ENCODE measurements around the gene DIP2C. TPM values are rescaled to one million over a fixed set of nuclear protein-coding genes. Genes with fewer than 3 reads are reported as not detected.

Gene DIP2C
- total RNA-seq, 1 donor from 2014 or later: 11.4 TPM

DNA sequence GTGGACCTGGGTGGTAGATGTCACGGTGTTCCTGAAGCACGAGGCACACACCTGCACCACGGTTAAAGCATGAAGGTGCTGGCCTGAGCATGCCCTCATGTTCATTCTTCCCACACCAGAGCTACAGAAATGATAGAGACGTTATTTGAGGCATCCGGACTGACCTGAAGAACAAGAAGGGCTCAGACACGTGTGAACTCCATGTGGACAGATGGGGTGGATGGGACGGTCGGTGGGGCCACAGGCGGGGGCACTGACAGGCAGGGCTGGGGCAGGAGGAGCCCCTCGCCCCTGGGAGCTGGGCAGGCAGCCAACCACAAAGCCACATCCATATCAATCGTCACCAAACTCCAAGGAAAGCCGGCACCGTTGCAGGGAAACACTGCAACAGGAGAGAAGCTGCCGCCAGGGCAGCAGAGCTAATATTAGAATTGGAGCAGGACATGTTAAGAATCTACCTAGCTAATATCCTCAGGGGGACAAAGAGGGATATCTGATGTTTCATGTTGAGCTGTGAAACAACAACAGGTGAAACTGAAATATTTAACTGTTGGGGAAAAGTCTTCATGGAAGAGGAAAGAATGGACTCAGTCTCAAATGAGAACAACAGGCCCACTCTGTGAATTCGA, 37.8 kb upstream of the DIP2C start:
- TF ChIP-seq, protein P1, sequence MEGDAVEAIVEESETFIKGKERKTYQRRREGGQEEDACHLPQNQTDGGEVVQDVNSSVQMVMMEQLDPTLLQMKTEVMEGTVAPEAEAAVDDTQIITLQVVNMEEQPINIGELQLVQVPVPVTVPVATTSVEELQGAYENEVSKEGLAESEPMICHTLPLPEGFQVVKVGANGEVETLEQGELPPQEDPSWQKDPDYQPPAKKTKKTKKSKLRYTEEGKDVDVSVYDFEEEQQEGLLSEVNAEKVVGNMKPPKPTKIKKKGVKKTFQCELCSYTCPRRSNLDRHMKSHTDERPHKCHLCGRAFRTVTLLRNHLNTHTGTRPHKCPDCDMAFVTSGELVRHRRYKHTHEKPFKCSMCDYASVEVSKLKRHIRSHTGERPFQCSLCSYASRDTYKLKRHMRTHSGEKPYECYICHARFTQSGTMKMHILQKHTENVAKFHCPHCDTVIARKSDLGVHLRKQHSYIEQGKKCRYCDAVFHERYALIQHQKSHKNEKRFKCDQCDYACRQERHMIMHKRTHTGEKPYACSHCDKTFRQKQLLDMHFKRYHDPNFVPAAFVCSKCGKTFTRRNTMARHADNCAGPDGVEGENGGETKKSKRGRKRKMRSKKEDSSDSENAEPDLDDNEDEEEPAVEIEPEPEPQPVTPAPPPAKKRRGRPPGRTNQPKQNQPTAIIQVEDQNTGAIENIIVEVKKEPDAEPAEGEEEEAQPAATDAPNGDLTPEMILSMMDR (conservative IDR thresholded peaks at IDR 0.05; ENCODE audit: low read depth, low read length): no peak
- H3K4me3 ChIP-seq (ENCODE audit: low read depth, low read length): no peak overlapping the region
- DNase-seq (ENCODE audit: low read depth): no peak

DNA sequence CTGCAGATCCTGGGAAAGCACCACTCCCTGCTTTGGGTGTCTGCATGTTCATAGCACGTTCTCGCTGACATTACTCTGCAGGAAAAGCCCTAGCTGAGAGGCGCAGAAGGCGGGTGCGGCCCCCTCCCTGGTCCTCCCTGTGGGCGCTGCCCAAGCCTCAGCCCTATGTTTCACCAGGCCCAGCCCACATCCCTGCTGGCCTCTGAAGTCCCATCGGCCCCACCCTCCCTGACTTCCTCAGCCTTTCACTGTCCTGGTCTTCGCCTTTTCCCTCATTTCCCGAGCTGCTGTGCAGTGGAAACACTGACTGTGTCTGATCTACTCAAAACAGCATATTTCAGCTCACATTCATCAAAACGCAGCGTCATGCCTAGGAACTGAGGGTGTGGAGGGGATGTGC, 36.3 kb upstream of the DIP2C start:
- no peak overlapping the region for H3K4me3 ChIP-seq (ENCODE audit: low read depth, low read length)
- no peak for DNase-seq (ENCODE audit: low read depth)
- TF ChIP-seq, protein P1 (conservative IDR thresholded peaks at IDR 0.05; ENCODE audit: low read depth, low read length): no peak

DNA sequence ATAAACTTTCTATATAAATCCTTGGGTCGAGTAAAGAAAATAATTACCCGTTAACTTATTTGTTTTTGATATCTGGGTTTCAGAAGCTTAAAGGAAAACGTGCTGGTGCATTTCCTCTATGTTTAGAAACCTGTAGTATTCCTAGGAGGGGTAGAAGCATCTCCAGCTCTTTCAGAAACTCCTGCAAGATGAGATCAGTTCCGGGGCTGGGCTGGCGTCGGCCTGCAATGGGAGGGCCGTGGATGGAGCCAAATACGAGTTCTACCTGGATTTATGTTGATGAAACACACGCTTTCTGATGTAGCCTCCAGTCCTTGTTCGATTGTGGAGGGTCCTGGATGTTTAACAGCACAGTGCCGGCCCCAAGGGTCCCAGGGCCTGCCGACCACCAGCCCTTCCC, 35.8 kb upstream of the DIP2C start:
- no peak overlapping the region for H3K4me3 ChIP-seq (ENCODE audit: low read depth, low read length)
- no peak for DNase-seq (ENCODE audit: low read depth)
- TF ChIP-seq, protein P1 (conservative IDR thresholded peaks at IDR 0.05; ENCODE audit: low read depth, low read length): no peak

DNA sequence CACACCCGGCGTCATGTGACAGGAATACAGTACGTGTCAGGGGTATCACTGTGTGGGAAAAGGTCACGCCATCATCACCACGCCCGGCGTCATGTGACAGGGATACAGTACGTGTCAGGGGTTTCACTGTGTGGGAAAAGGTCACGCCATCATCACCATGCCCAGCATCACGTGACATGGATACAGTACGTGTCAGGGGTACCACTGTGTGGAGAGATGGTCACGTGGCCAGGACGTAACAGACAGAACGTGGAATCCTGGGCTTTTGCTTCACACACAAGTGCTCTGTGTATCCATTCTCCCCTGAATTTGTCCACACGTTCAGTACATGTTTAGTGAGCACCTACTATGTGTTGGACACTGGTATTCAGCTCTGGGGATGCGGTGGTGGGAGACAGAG, 34.5 kb upstream of the DIP2C start:
- DNase-seq (ENCODE audit: low read depth): no peak
- TF ChIP-seq, protein P1 (conservative IDR thresholded peaks at IDR 0.05; ENCODE audit: low read depth, low read length): no peak
- no peak overlapping the region for H3K4me3 ChIP-seq (ENCODE audit: low read depth, low read length)

DNA sequence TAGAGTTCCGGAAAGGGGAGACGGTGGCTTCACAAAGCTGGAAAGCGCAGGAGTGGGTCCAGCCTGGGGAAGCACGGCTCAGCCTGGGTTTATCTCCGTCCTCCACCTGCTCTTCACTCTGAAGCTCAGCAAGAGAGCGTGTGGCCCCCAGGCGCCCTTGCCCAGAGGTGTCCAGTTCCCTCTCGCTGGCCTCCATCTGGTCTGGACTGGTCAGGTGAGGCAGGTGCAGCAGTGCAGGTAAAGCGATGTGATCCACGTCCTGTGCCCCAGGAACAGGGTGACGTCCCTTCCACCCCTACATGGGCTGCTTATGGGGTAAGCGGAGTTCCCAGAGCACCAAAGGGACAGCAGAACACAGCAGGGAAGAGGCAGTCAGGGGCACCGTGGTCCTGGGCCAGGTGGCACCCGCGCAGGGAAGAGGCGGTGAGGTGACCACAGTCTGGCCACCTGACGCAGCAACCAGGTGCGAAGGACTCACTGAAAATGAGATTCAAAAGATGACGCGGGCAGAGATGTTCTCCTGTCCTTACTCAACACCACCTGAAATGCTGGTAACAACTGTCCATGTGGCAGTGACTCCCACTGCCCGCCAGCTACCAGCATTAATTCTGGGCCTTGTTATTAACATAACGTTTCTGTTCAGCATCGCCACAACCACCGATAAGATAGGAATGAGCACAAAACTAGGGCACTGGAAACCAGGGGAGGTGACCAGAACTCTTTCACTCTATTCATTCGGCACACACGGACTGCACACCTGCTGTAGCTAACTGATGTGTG, 33.0 kb upstream of the DIP2C start:
- no peak for DNase-seq (ENCODE audit: low read depth)
- H3K4me3 ChIP-seq (ENCODE audit: low read depth, low read length): no peak overlapping the region
- TF ChIP-seq, protein P1 (conservative IDR thresholded peaks at IDR 0.05; ENCODE audit: low read depth, low read length): no peak

DNA sequence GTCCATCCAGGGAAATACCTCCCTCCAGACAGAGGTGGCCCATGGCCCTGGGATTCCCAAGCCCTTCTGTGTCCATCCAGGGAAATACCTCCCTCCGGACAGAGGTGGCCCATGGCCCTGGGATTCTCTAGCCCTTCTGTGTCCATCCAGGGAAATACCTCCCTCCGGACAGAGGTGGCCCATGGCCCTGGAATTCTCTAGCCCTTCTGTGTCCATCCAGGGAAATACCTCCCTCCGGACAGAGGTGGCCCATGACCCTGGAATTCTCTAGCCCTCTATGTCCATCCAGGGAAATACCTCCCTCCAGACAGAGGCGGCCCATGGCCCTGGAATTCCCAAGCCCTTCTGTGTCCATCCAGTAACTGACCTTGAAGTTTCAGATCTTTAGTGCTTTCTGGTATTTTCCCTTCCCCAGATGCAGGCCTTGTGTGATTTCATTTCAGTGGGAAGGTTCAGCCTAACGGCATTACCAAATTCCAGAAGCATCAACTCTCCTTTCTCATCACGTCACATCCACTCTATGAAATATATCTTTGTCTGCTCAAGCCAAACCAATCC, 28.8 kb upstream of the DIP2C start:
- TF ChIP-seq, protein P1 (conservative IDR thresholded peaks at IDR 0.05; ENCODE audit: low read depth, low read length): no peak
- DNase-seq (ENCODE audit: low read depth): no peak

More for the DNA sequence above, 28.8 kb upstream of the DIP2C start:
- H3K4me3 ChIP-seq (ENCODE audit: low read depth, low read length): no peak overlapping the region
